ENCODE data around the gene DNAH12.
"Not testable (repeated sequence)": the region's sequence is repeated elsewhere in the genome, so short reads cannot be mapped to it uniquely, and the experiment has no call there.

DNA sequence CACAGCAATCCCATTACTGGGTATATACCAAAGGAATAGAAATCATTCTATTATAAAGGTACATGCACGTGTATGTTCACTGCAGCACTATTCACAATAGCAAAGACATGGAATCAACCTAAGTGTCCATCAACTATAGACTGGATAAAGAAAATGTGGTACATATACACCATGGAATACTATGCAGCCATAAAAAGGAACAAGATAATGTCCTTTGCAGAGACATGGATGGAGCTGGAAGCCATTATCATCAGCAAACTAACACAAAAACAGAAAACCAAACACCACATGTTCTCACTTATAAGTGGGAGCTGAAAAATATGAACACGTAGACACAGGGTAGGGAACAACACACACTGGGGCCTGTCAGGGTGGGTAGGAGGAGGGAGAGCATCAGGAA lies 179.1 kb downstream of the DNAH12 start:
- TF ChIP-seq CTCF (IDR thresholded peaks at IDR 0.05; ENCODE audit: low read depth, low read length); POLR2A (IDR thresholded peaks at IDR 0.05; ENCODE audit: extremely low read depth, insufficient read length); MYC (IDR thresholded peaks at IDR 0.05; ENCODE audit: low read depth, low read length): not testable (repeated sequence)
- TF ChIP-seq, protein P1, sequence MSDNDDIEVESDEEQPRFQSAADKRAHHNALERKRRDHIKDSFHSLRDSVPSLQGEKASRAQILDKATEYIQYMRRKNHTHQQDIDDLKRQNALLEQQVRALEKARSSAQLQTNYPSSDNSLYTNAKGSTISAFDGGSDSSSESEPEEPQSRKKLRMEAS (IDR thresholded peaks at IDR 0.05; ENCODE audit: low read depth, low read length): not testable (repeated sequence)
